Activated naive CD4-positive, alpha-beta T cell treated with anti-CD3 and anti-CD28 coated beads, Interleukin-2, amount 50 U/mL, for 24 hours (primary cell): ENCODE data around the gene IVL.

ENCODE experiments used
- H3K27ac Mint-ChIP-seq: one replicate; pipeline ENCODE4 v1.8.0; 2021; ENCODE audit warnings: mild to moderate bottlenecking, mixed read lengths
- H3K27me3 Mint-ChIP-seq: one replicate; pipeline ENCODE4 v1.8.0; 2021; ENCODE audit warnings: mixed read lengths
- H3K36me3 Mint-ChIP-seq: one replicate; pipeline ENCODE4 v1.8.0; 2021; ENCODE audit warnings: mixed read lengths
- H3K4me1 Mint-ChIP-seq: one replicate; pipeline ENCODE4 v1.8.0; 2021; ENCODE audit warnings: mixed read lengths
- H3K4me3 Mint-ChIP-seq: one replicate; pipeline ENCODE4 v1.8.0; 2021; ENCODE audit warnings: mild to moderate bottlenecking, mixed read lengths
- H3K9me3 Mint-ChIP-seq: one replicate; pipeline ENCODE4 v1.8.0; 2021; ENCODE audit warnings: mixed read lengths

Gene IVL

GRCh38 chr1:152907686-152908601 is at the start of gene IVL:
TSS of gene IVL (plus strand) at chr1:152908546. CDS start at chr1:152909798, 1,252 bp downstream.
- Mint-ChIP-seq H3K27ac (no peak within 1 kb of the TSS), H3K4me1 (no peaks in the 10 kb centered on the region), H3K4me3 (no peak within 1 kb of the TSS), H3K36me3 (no peaks in the 10 kb centered on the region), H3K9me3 (no peaks in the 10 kb centered on the region), H3K27me3 (peaks cover 11% of the 10 kb centered on the region)

GRCh38 chr1:152859696-152860095 is 48.6 kb upstream of the IVL start, which contains the start of gene LCE7A:
TSS of gene LCE7A (plus strand) at chr1:152859996. CDS start at chr1:152860698, 702 bp downstream.
- no peaks in the 10 kb centered on the region for H3K4me1 Mint-ChIP-seq
- no peaks in the 10 kb centered on the region for H3K9me3 Mint-ChIP-seq
- H3K27ac Mint-ChIP-seq = no peak within 1 kb of the TSS
- no peak within 1 kb of the TSS for H3K4me3 Mint-ChIP-seq
- H3K27me3 Mint-ChIP-seq = peaks cover 4% of the 10 kb centered on the region
- no peaks in the 10 kb centered on the region for H3K36me3 Mint-ChIP-seq

DNA sequence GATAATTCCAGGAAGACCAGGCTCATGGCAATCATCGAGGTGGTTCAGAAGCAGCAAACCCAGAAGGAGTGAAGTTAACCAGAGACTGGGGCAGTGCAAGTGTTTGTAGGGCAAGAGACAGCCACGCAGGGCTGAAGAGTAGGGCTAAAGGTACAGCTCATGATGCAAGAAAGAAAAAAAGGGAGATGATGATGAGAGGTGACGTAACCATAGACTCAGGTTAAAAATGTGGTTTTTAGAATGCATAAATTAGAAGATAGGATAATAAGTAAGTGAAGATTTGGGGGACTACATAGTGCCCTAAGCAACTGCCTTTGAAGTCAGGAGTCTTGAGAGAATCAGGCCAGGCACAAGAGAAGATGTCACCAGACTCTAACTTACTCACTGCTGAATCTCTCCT is 48.2 kb upstream of the IVL start:
- Mint-ChIP-seq H3K4me1 (no peaks in the 10 kb centered on the region), H3K9me3 (no peaks in the 10 kb centered on the region), H3K27me3 (peaks cover 4% of the 10 kb centered on the region), H3K4me3 (no peak overlapping the region), H3K36me3 (no peaks in the 10 kb centered on the region), H3K27ac (no peak overlapping the region)

GRCh38 chr1:152861374-152861773 is 47.0 kb upstream of the IVL start:
- H3K9me3 Mint-ChIP-seq = no peaks in the 10 kb centered on the region
- no peaks in the 10 kb centered on the region for H3K4me1 Mint-ChIP-seq
- H3K4me3 Mint-ChIP-seq = no peak overlapping the region
- H3K27ac Mint-ChIP-seq = no peak overlapping the region
- no peaks in the 10 kb centered on the region for H3K36me3 Mint-ChIP-seq
- H3K27me3 Mint-ChIP-seq = peaks cover 4% of the 10 kb centered on the region

DNA sequence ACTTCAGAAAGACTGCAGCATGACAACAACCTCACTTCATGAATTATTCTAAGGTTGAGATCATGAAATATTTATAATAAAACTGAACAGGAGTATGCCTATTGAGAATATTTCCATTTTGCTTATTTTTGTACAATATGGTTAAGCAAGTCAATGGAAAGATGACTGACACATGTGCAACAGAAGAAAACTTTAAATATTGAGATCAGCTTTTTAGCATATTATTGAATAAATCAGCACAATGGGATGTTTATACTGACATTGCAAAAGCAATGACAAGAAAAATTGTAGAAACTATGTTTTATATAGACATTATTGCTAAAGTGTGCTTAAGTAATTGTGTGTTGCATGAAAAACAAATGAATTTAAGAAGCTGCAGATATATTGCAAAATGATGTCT is 43.9 kb upstream of the IVL start:
- no peaks in the 10 kb centered on the region for H3K9me3 Mint-ChIP-seq
- peaks cover 1% of the 10 kb centered on the region for H3K27me3 Mint-ChIP-seq
- no peaks in the 10 kb centered on the region for H3K36me3 Mint-ChIP-seq
- H3K4me1 Mint-ChIP-seq = no peaks in the 10 kb centered on the region
- no peak overlapping the region for H3K4me3 Mint-ChIP-seq
- H3K27ac Mint-ChIP-seq = no peak overlapping the region

DNA sequence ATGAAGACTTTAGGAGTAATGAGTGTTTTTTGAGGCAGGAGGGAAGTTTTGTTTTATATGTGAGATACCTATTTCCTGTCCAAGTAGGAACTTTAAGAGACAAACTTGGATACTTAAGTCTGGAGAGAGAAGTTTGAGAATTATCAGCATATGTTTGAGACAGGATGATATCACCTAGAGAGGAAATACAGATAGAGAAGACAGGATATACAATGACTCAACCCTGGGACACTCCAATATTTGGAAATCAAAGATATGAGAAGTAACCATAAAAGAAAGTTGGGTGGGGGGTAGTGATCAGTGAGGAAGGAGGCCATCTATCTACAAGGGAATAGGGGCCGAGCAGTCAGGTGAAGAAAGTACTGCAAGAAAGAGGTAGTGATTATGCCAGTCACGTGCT is 42.0 kb upstream of the IVL start:
- Mint-ChIP-seq H3K9me3 (no peaks in the 10 kb centered on the region), H3K27ac (no peak overlapping the region), H3K4me3 (no peak overlapping the region), H3K36me3 (no peaks in the 10 kb centered on the region), H3K27me3 (no peaks in the 10 kb centered on the region), H3K4me1 (no peaks in the 10 kb centered on the region)

DNA sequence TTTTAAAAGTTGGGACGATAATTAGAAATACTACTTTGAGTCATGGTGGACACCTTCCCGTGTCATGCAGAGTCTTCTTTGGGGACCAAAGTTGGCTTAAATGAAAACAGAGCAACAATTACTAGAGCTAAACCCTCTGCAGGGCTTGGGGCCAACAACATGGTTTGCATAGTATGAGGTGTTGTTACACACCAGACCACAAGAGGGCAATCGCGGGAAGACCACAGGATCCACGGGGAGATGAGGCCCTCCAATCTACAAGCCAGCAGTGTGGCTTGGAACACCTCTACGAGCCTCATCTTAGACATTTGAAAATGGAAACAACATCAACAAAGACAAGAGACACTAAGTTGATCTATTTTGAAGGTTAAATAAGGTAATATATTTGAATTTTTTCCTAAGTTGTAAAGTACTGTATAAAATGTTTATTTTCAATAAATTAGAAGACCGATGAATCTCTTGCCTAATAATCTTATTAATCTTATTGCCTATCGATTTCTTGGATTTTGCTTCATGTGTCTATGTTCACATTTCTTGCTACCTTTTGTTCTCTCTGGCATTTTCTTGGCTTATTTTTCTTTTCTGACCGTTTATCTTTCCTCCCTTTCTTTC is 38.4 kb upstream of the IVL start:
- Mint-ChIP-seq H3K4me1 (no peaks in the 10 kb centered on the region), H3K27ac (no peak overlapping the region), H3K4me3 (no peak overlapping the region), H3K36me3 (no peaks in the 10 kb centered on the region), H3K27me3 (peaks cover 1% of the 10 kb centered on the region), H3K9me3 (no peaks in the 10 kb centered on the region)

DNA sequence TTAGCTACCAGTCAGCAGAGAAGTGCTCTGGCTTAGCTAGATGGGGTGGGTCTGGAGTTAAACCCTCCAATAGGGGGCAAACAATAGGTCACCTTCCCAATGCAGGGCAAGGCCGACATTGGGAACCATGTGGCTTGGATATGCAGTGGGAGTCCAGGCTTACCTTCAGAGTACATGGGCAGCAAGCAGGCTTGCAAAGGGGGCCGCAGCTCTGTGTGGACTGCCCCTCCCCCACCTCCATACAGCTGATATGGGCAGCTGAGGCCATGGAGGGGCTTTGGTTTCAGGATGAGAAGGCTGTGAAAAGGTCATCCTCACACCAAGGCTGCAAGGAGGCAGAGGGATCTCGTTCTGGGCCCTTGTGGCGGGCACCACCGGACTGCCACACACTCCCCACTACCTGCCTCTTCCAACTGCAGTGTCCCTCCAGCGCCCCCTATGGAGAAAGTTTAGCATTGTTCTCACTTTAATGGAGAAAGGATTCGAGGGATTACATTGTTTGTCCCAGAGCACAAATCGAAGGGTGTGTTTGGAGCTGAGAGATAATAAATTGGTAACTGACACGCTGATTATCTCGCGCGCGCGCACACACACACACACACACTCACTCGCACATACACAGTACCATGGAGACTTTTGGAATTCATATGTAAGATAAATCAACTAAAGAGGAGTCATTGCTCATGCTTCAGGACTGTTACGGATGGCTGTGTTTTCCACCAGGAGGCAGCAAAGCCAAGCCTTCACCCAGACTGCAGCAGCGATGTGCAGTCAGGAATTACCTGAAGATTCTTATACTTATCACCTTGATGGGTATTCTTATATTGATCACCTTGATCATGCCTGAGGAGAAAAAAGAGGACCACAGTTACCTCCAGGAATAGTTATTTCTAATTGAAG is 37.3 kb upstream of the IVL start:
- Mint-ChIP-seq H3K27ac (no peak overlapping the region), H3K4me3 (no peak overlapping the region)

GRCh38 chr1:152871731-152872126 is 36.6 kb upstream of the IVL start:
- H3K36me3 Mint-ChIP-seq = no peaks in the 10 kb centered on the region
- H3K27ac Mint-ChIP-seq = no peak overlapping the region
- H3K4me3 Mint-ChIP-seq = no peak overlapping the region
- H3K9me3 Mint-ChIP-seq = no peaks in the 10 kb centered on the region
- no peaks in the 10 kb centered on the region for H3K4me1 Mint-ChIP-seq
- H3K27me3 Mint-ChIP-seq = peaks cover 1% of the 10 kb centered on the region

More for the DNA sequence above, 37.3 kb upstream of the IVL start:
- H3K36me3 Mint-ChIP-seq = no peaks in the 10 kb centered on the region
- no peaks in the 10 kb centered on the region for H3K9me3 Mint-ChIP-seq
- H3K4me1 Mint-ChIP-seq = no peaks in the 10 kb centered on the region
- peaks cover 1% of the 10 kb centered on the region for H3K27me3 Mint-ChIP-seq

- no peaks in the 10 kb centered on the region for H3K9me3 Mint-ChIP-seq
- H3K4me1 Mint-ChIP-seq = no peaks in the 10 kb centered on the region
- no peaks in the 10 kb centered on the region for H3K36me3 Mint-ChIP-seq
- no peak overlapping the region for H3K4me3 Mint-ChIP-seq
- peaks cover 6% of the 10 kb centered on the region for H3K27me3 Mint-ChIP-seq
- H3K27ac Mint-ChIP-seq = no peak overlapping the region
These were observed 34.9 kb upstream of the IVL start for GRCh38 chr1:152873495-152873894.

GRCh38 chr1:152876827-152877226 is 31.5 kb upstream of the IVL start:
- Mint-ChIP-seq H3K27me3 (peaks cover 12% of the 10 kb centered on the region), H3K4me3 (no peak overlapping the region), H3K36me3 (peaks cover 1% of the 10 kb centered on the region), H3K27ac (no peak overlapping the region), H3K4me1 (no peaks in the 10 kb centered on the region), H3K9me3 (no peaks in the 10 kb centered on the region)

- peaks cover 1% of the 10 kb centered on the region for H3K36me3 Mint-ChIP-seq
- H3K27me3 Mint-ChIP-seq = peaks cover 12% of the 10 kb centered on the region
- no peak within 1 kb of the TSS for H3K4me3 Mint-ChIP-seq
- no peaks in the 10 kb centered on the region for H3K9me3 Mint-ChIP-seq
- H3K27ac Mint-ChIP-seq = no peak within 1 kb of the TSS
- H3K4me1 Mint-ChIP-seq = no peaks in the 10 kb centered on the region
These were observed 30.3 kb upstream of the IVL start, which contains the start of gene SMCP for GRCh38 chr1:152878042-152878441. TSS of gene SMCP (plus strand) at chr1:152878322. CDS start at chr1:152884423, 6,101 bp downstream.

GRCh38 chr1:152879559-152880198 is 28.7 kb upstream of the IVL start:
- H3K36me3 Mint-ChIP-seq = peaks cover 1% of the 10 kb centered on the region
- no peaks in the 10 kb centered on the region for H3K9me3 Mint-ChIP-seq
- H3K27me3 Mint-ChIP-seq = peaks cover 10% of the 10 kb centered on the region
- H3K4me1 Mint-ChIP-seq = no peaks in the 10 kb centered on the region
- H3K4me3 Mint-ChIP-seq = no peak overlapping the region
- no peak overlapping the region for H3K27ac Mint-ChIP-seq

DNA sequence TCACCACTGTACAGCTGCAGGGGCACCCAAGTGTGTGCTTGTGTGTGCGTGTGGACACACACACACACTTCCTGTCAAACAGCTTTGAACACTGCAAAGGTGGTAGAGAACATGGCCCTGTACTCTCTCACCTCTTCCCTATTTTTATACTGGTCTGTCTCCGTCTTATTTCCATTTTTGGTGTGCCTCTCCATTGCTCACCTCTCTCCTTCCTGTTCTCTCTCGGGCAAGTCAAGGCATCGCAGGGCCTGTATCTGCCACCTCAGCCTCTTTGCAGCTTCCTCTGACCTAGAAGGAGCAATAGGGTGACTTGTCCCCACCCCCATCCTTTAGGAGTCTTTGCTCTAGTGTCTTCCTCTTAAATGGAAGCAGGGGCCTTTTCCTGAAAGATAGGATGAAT is 28.0 kb upstream of the IVL start:
- no peak overlapping the region for H3K4me3 Mint-ChIP-seq
- H3K36me3 Mint-ChIP-seq = peaks cover 1% of the 10 kb centered on the region
- peaks cover 10% of the 10 kb centered on the region for H3K27me3 Mint-ChIP-seq

GRCh38 chr1:152880907-152881306 is 27.4 kb upstream of the IVL start:
- Mint-ChIP-seq H3K9me3 (no peaks in the 10 kb centered on the region), H3K27ac (no peak overlapping the region), H3K27me3 (peaks cover 10% of the 10 kb centered on the region), H3K4me1 (no peaks in the 10 kb centered on the region), H3K36me3 (peaks cover 1% of the 10 kb centered on the region), H3K4me3 (no peak overlapping the region)

More for the DNA sequence above, 28.0 kb upstream of the IVL start:
- no peak overlapping the region for H3K27ac Mint-ChIP-seq
- no peaks in the 10 kb centered on the region for H3K9me3 Mint-ChIP-seq
- no peaks in the 10 kb centered on the region for H3K4me1 Mint-ChIP-seq
